Dermis blood vessel endothelial cell (primary cell): ENCODE measurements around the gene ARHGAP11B. TPM values are rescaled to one million over a fixed set of nuclear protein-coding genes. Genes with fewer than 3 reads are reported as not detected.

Source experiments
- total RNA-seq: library from RNA; depleted of rRNA; stranded (reverse); fragments of >200 nt; gene quantifications from 2 replicates; pipeline ENCODE4 v1.2.3, GENCODE V29; 2014

Gene ARHGAP11B

Other genes starting within 250 kb of the ARHGAP11B start
- 0.51 and 1.5 TPM in 2 replicates for gene CHRFAM7A, start 232.6 kb upstream of the ARHGAP11B start, total RNA-seq
- 0.37 and 1.0 TPM in 2 replicates for gene GOLGA8R, start 211.9 kb upstream of the ARHGAP11B start, total RNA-seq
- 0.09 and 0.85 TPM in 2 replicates for gene GOLGA8Q, start 74.1 kb upstream of the ARHGAP11B start, total RNA-seq
- 1.0 and 1.2 TPM in 2 replicates for gene GOLGA8H, start 22.1 kb upstream of the ARHGAP11B start, total RNA-seq